SH-SY5Y (cell line): ENCODE data around the gene RASSF7.

Experiments used
- GATA2 ChIP-seq: IDR thresholded peaks from 2 replicates; pipeline ENCODE4 v1.6.1; 2011; ENCODE audit warnings: mild to moderate bottlenecking, low read depth, low read length
- GATA3 ChIP-seq: IDR thresholded peaks from 2 replicates; pipeline ENCODE4 v1.6.1; 2011; ENCODE audit warnings: low read depth, mild to moderate bottlenecking, low read length, moderate library complexity

GRCh38 chr11:568306-569157, 7.8 kb downstream of the RASSF7 start:
- TF ChIP-seq GATA3 (no peak), GATA2 (no peak)
